ENCODE results near the gene SMOC2.

- TF ChIP-seq, protein P1, sequence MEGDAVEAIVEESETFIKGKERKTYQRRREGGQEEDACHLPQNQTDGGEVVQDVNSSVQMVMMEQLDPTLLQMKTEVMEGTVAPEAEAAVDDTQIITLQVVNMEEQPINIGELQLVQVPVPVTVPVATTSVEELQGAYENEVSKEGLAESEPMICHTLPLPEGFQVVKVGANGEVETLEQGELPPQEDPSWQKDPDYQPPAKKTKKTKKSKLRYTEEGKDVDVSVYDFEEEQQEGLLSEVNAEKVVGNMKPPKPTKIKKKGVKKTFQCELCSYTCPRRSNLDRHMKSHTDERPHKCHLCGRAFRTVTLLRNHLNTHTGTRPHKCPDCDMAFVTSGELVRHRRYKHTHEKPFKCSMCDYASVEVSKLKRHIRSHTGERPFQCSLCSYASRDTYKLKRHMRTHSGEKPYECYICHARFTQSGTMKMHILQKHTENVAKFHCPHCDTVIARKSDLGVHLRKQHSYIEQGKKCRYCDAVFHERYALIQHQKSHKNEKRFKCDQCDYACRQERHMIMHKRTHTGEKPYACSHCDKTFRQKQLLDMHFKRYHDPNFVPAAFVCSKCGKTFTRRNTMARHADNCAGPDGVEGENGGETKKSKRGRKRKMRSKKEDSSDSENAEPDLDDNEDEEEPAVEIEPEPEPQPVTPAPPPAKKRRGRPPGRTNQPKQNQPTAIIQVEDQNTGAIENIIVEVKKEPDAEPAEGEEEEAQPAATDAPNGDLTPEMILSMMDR (conservative IDR thresholded peaks at IDR 0.05; ENCODE audit: low read depth, low read length): no peak
- no peak for TF ChIP-seq MAFK (IDR thresholded peaks at IDR 0.05; ENCODE audit: low read depth, low read length)
- TF ChIP-seq RFX5 (IDR thresholded peaks at IDR 0.05; ENCODE audit: low read depth, low read length): no peak
- TF ChIP-seq POLR2A (IDR thresholded peaks at IDR 0.05; ENCODE audit: low read depth, low read length): no peak
These were observed 157.5 kb downstream of the SMOC2 start for GRCh38 chr6:168598251-168599117.

All from IMR-90 (cell line).